Body of pancreas (tissue), 4 donors: Measurements from ENCODE around the gene DNAJC30. TPM values are rescaled to one million over a fixed set of nuclear protein-coding genes. Genes with fewer than 3 reads are reported as not detected.

Experiments used
- ATAC-seq: fragments of 150-250 bp; one replicate; pipeline ENCODE4 v1.9.1; 2016
- DNase-seq, 4 donors: peaks; one replicate each; pipeline ENCODE4 v3.0.0-alpha.2; 2019
- H3K27ac ChIP-seq, 4 donors: fragments of 200-600 bp; sonication (generic); 1 replicate in 3 of 4; 2 replicates in 1 of 4; pipeline versions ENCODE4 v1.5.1 to v1.6.1; 2016 to 2019; ENCODE audit warnings: mild to moderate bottlenecking in 1 of 4, mixed read lengths in 1 of 4, moderate library complexity in 1 of 4
- H3K27me3 ChIP-seq, 2 donors: fragments of 200-600 bp; sonication (generic); one replicate each; pipeline ENCODE4 v1.6.0; 2016; ENCODE audit warnings: mild to moderate bottlenecking in 1 of 2
- H3K36me3 ChIP-seq, 2 donors: fragments of 200-600 bp; sonication (generic); replicated peaks in 1 of 2; 2 replicates each; pipeline ENCODE4 v1.5.1; 2016; ENCODE audit warnings: low read depth in 2 of 2; ENCODE audit not compliant: insufficient read depth in 1 of 2
- H3K4me1 ChIP-seq: fragments of 200-600 bp; sonication (generic); one replicate; pipeline ENCODE4 v1.6.0; 2016
- H3K4me3 ChIP-seq, 2 donors: fragments of 200-600 bp; sonication (generic); 1 replicate in 1 of 2; 2 replicates in 1 of 2; pipeline ENCODE4 v1.5.1; 2016 to 2019
- H3K9me3 ChIP-seq, 3 donors: fragments of 200-600 bp; sonication (generic); 1 replicate in 2 of 3; 2 replicates in 1 of 3; pipeline ENCODE4 v1.5.1; 2016
- CTCF ChIP-seq, 7 experiments: fragments of 450-650 bp in 4 of 7; fragments of 200-600 bp in 3 of 7; sonication (generic) in 3 of 7; IDR thresholded peaks; one replicate each; pipeline ENCODE4 v1.5.1; 2016 to 2019; ENCODE audit warnings: antibody characterized with exemption in 7 of 7
- POLR2A ChIP-seq, 3 donors: fragments of 450-650 bp; IDR thresholded peaks; one replicate each; pipeline ENCODE4 v1.6.1; 2016; ENCODE audit warnings: antibody characterized with exemption in 3 of 3, mild to moderate bottlenecking in 2 of 3
- WGBS, 2 donors: methylation state at CpG; one replicate each; pipeline ENCODE4 v1.1.5; 2017; 5-methylcytosine and 5-hydroxymethylcytosine counted together
- intact Hi-C: fragments of 100-400 bp; cut with DNase I; formaldehyde crosslinking; loops from one replicate; pipeline ENCODE4 v1.15.1; 2023
- total RNA-seq, 2 donors: library from RNA; depleted of rRNA; stranded (reverse); fragments of >200 nt; gene quantifications; one replicate each; pipeline ENCODE4 v1.1.0, GENCODE V29; 2016

Gene DNAJC30
- 1 to 10 TPM; 3.6 to 5.6 TPM for total RNA-seq

DNA sequence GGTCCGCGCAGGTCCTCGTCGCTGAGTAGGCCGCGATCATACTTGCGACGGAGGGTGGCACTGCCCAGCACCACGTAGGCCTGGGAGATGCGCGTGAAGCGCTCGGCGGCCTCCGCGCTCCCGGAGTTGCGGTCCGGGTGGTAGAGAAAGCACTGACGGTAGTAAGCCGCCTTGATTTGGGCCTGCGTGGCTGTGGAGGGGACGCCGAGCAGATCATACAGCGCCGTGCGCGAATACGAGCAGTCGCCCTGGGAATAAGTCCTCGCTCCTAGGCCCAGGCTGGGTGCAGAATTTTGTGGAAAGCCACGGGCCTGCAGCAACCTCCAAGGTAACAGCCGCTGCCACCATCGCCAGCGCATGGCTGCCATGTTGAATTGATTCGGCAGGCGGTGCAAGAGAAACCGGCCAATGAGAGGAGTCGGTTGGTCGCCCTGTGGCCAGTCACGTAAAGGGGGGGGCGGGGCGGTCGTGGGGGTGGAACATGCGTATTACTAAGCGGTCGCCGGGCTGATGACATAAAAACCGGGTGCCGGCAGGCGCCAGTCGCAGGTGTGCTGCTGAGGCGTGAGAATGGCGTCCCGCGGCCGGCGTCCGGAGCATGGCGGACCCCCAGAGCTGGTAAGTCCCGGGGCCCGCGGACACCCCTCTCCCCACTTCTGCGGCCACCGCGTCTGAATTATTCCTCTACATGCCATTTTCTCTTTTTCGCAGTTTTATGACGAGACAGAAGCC lies at the start of gene DNAJC30, which contains the start of gene BUD23:
Gene DNAJC30, minus strand, starts transcription at position 398 of the 732 bp plus-strand sequence. Its CDS starts 30 bp downstream, at position 368.
Gene BUD23, plus strand, starts transcription at position 542 of the 732 bp plus-strand sequence. Its CDS starts 29 bp downstream, at position 571.
- peaks cover 45% of the 10 kb centered on the region for H3K4me1 ChIP-seq

GRCh38 chr7:73732397-73732796 lies 49.1 kb upstream of the DNAJC30 start:
- TF ChIP-seq CTCF (IDR thresholded peaks at IDR 0.05) (no peak), POLR2A (IDR thresholded peaks at IDR 0.05) (no peak)
- Histone ChIP-seq H3K4me3 (no peak overlapping the region), H3K27ac (no peak overlapping the region), H3K4me1 (peaks cover 30% of the 10 kb centered on the region), H3K36me3 (peaks cover 0 to 7% of the 10 kb centered on the region in 2 donors), H3K9me3 (no peaks in the 10 kb centered on the region), H3K27me3 (no peaks in the 10 kb centered on the region)
- intact Hi-C loops: no loop called here
- 38 to 63% methylated on average over 1 to 2 of the region's 2 CpGs for WGBS, 2 donors
- no peak for DNase-seq
- no peak for ATAC-seq

More for the DNA sequence above, at the start of gene DNAJC30, which contains the start of gene BUD23:
- Histone ChIP-seq H3K27me3 (no peaks in the 10 kb centered on the region), H3K36me3 (peaks cover 0 to 5% of the 10 kb centered on the region in 2 donors), H3K4me3 (peak within 1 kb of the TSS; percentile 98 to 100), H3K9me3 (no peaks in the 10 kb centered on the region), H3K27ac (peak within 1 kb of the TSS; percentile 82 to 95 (median 91))
- intact Hi-C loops: no loop called here
- WGBS, 2 donors: 0% methylated on average over 19 to 67 of the region's 68 CpGs
- TF ChIP-seq POLR2A (IDR thresholded peaks at IDR 0.05): peak; percentile 72 to 89 (median 82)
- TF ChIP-seq CTCF (IDR thresholded peaks at IDR 0.05): peak in 2 of 7 experiments; percentile 18 to 31
- ATAC-seq (peak; percentile 99), DNase-seq (peak; percentile 98 to 99 (median 98))

GRCh38 chr7:73730485-73730884 lies 47.2 kb upstream of the DNAJC30 start:
- H3K9me3 ChIP-seq: no peaks in the 10 kb centered on the region
- no peaks in the 10 kb centered on the region for H3K27me3 ChIP-seq
- no peaks in the 10 kb centered on the region for H3K36me3 ChIP-seq
- no peak overlapping the region for H3K27ac ChIP-seq
- no peak for DNase-seq
- intact Hi-C loops: no loop called here
- no peak for TF ChIP-seq CTCF (IDR thresholded peaks at IDR 0.05)
- no peak for TF ChIP-seq POLR2A (IDR thresholded peaks at IDR 0.05)
- no peak overlapping the region for H3K4me3 ChIP-seq
- peaks cover 11% of the 10 kb centered on the region for H3K4me1 ChIP-seq
- WGBS, 2 donors: 25 to 34% methylated on average over 3 of the region's 3 CpGs
- no peak for ATAC-seq

GRCh38 chr7:73728551-73728950 lies 45.3 kb upstream of the DNAJC30 start:
- H3K9me3 ChIP-seq: no peaks in the 10 kb centered on the region
- no peaks in the 10 kb centered on the region for H3K36me3 ChIP-seq
- WGBS, 2 donors: 38 to 55% methylated on average over 5 of the region's 5 CpGs
- TF ChIP-seq POLR2A (IDR thresholded peaks at IDR 0.05): no peak
- TF ChIP-seq CTCF (IDR thresholded peaks at IDR 0.05): no peak
- no peak for ATAC-seq
- no peak for DNase-seq
- intact Hi-C loops: loop anchor here (5.0 to 10.0 kb wide), 2 partner anchors 54 to 121 kb away; no protein-coding TSS in a partner anchor
- no peaks in the 10 kb centered on the region for H3K27me3 ChIP-seq
- no peak overlapping the region for H3K27ac ChIP-seq
- H3K4me3 ChIP-seq: no peak overlapping the region
- H3K4me1 ChIP-seq: no peaks in the 10 kb centered on the region
